ENCODE results near the gene CYS1. TPM values are rescaled to one million over a fixed set of nuclear protein-coding genes. Genes with fewer than 3 reads are reported as not detected.

Gene CYS1
- total and polyA plus RNA-seq, 2 of the 13 experiments (the other 11 are each of a cell fraction or from before 2014, with no cell fraction given) = 0.04 TPM; not detected in 1

- no peak for TF ChIP-seq HES4 (CRISPR knock-in tag; IDR thresholded peaks at IDR 0.05; ENCODE audit: borderline replicate concordance)
- TF ChIP-seq, protein P1, sequence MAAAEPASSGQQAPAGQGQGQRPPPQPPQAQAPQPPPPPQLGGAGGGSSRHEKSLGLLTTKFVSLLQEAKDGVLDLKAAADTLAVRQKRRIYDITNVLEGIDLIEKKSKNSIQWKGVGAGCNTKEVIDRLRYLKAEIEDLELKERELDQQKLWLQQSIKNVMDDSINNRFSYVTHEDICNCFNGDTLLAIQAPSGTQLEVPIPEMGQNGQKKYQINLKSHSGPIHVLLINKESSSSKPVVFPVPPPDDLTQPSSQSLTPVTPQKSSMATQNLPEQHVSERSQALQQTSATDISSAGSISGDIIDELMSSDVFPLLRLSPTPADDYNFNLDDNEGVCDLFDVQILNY (CRISPR knock-in tag; conservative IDR thresholded peaks at IDR 0.05) = no peak
- no peak for TF ChIP-seq ESRRA (CRISPR knock-in tag; IDR thresholded peaks at IDR 0.05; ENCODE audit: low read depth)
- TF ChIP-seq, protein P2, sequence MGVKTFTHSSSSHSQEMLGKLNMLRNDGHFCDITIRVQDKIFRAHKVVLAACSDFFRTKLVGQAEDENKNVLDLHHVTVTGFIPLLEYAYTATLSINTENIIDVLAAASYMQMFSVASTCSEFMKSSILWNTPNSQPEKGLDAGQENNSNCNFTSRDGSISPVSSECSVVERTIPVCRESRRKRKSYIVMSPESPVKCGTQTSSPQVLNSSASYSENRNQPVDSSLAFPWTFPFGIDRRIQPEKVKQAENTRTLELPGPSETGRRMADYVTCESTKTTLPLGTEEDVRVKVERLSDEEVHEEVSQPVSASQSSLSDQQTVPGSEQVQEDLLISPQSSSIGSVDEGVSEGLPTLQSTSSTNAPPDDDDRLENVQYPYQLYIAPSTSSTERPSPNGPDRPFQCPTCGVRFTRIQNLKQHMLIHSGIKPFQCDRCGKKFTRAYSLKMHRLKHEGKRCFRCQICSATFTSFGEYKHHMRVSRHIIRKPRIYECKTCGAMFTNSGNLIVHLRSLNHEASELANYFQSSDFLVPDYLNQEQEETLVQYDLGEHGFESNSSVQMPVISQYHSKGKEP (CRISPR knock-in tag; IDR thresholded peaks at IDR 0.05) = no peak
- TF ChIP-seq KLF15 (CRISPR knock-in tag; IDR thresholded peaks at IDR 0.05; ENCODE audit: borderline replicate concordance) = no peak
- no peak; the same call in 1 of the 2 replicates for TF ChIP-seq ZNF230 (CRISPR knock-in tag; IDR thresholded peaks at IDR 0.05)
- no peak for TF ChIP-seq GABPA (IDR thresholded peaks at IDR 0.05; ENCODE audit: low read depth, low read length)
- TF ChIP-seq GABPA (CRISPR knock-in tag; IDR thresholded peaks at IDR 0.05; ENCODE audit: low read depth) = peak; percentile 82
- TF ChIP-seq ZNF205 (CRISPR knock-in tag; IDR thresholded peaks at IDR 0.05) = no peak
- TF ChIP-seq, protein P3, sequence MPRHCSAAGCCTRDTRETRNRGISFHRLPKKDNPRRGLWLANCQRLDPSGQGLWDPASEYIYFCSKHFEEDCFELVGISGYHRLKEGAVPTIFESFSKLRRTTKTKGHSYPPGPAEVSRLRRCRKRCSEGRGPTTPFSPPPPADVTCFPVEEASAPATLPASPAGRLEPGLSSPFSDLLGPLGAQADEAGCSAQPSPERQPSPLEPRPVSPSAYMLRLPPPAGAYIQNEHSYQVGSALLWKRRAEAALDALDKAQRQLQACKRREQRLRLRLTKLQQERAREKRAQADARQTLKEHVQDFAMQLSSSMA (CRISPR knock-in tag; IDR thresholded peaks at IDR 0.05) = no peak
- TF ChIP-seq MAX (IDR thresholded peaks at IDR 0.05) = no peak; the same call in 1 of the 2 replicates
- TF ChIP-seq, protein P4, sequence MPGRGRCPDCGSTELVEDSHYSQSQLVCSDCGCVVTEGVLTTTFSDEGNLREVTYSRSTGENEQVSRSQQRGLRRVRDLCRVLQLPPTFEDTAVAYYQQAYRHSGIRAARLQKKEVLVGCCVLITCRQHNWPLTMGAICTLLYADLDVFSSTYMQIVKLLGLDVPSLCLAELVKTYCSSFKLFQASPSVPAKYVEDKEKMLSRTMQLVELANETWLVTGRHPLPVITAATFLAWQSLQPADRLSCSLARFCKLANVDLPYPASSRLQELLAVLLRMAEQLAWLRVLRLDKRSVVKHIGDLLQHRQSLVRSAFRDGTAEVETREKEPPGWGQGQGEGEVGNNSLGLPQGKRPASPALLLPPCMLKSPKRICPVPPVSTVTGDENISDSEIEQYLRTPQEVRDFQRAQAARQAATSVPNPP (CRISPR knock-in tag; IDR thresholded peaks at IDR 0.05) = no peak
- TF ChIP-seq TGIF2 (CRISPR knock-in tag; IDR thresholded peaks at IDR 0.05) = no peak
- TF ChIP-seq ZNF282 (IDR thresholded peaks at IDR 0.05; ENCODE audit: partially characterized antibody) = no peak
- TF ChIP-seq, protein P5, sequence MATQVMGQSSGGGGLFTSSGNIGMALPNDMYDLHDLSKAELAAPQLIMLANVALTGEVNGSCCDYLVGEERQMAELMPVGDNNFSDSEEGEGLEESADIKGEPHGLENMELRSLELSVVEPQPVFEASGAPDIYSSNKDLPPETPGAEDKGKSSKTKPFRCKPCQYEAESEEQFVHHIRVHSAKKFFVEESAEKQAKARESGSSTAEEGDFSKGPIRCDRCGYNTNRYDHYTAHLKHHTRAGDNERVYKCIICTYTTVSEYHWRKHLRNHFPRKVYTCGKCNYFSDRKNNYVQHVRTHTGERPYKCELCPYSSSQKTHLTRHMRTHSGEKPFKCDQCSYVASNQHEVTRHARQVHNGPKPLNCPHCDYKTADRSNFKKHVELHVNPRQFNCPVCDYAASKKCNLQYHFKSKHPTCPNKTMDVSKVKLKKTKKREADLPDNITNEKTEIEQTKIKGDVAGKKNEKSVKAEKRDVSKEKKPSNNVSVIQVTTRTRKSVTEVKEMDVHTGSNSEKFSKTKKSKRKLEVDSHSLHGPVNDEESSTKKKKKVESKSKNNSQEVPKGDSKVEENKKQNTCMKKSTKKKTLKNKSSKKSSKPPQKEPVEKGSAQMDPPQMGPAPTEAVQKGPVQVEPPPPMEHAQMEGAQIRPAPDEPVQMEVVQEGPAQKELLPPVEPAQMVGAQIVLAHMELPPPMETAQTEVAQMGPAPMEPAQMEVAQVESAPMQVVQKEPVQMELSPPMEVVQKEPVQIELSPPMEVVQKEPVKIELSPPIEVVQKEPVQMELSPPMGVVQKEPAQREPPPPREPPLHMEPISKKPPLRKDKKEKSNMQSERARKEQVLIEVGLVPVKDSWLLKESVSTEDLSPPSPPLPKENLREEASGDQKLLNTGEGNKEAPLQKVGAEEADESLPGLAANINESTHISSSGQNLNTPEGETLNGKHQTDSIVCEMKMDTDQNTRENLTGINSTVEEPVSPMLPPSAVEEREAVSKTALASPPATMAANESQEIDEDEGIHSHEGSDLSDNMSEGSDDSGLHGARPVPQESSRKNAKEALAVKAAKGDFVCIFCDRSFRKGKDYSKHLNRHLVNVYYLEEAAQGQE (IDR thresholded peaks at IDR 0.05; ENCODE audit: borderline replicate concordance in 1 of 2, low read depth in 1 of 2, low read length in 2 of 2) = no peak
- TF ChIP-seq HMG20A (CRISPR knock-in tag; IDR thresholded peaks at IDR 0.05; ENCODE audit: borderline replicate concordance) = 0 out of 2 replicates have a peak, but pooled peaks have one; percentile 5
- TF ChIP-seq CBX5 (CRISPR knock-in tag; IDR thresholded peaks at IDR 0.05; ENCODE audit: borderline replicate concordance) = no peak; the same call in 1 of the 2 replicates
- TF ChIP-seq PHF20 (CRISPR knock-in tag; IDR thresholded peaks at IDR 0.05) = peak; percentile 57; the same call in 1 of the 2 replicates
- TF ChIP-seq ZNF451 (CRISPR knock-in tag; IDR thresholded peaks at IDR 0.05) = no peak
- TF ChIP-seq KLF13 (CRISPR knock-in tag; IDR thresholded peaks at IDR 0.05) = no peak
- TF ChIP-seq CENPX (CRISPR knock-in tag; IDR thresholded peaks at IDR 0.05) = no peak
- no peak for TF ChIP-seq HOXA9 (CRISPR knock-in tag; IDR thresholded peaks at IDR 0.05; ENCODE audit: borderline replicate concordance)
- TF ChIP-seq POLR2AphosphoS2 (IDR thresholded peaks at IDR 0.05; ENCODE audit: low read depth, low read length) = no peak
- TF ChIP-seq POLR2A (IDR thresholded peaks at IDR 0.05; ENCODE audit: insufficient read depth in 1 of 2, low read depth in 2 of 2, low read length in 2 of 2) = no peak
Observed at GRCh38 chr2:10030311-10030736, 49.9 kb downstream of the CYS1 start (continued).

Data from HepG2 (cell line).